ENCODE data around the gene TRPM3. TPM values are rescaled to one million over a fixed set of nuclear protein-coding genes. Genes with fewer than 3 reads are reported as not detected.

The TRPM3 gene
- total and polyA plus RNA-seq, 9 of the 15 experiments (the other 6 are each of a cell fraction or from before 2014, with no cell fraction given), result 0.04 TPM; not detected in 8

GRCh38 chr9:70933321-70933720 is 188.1 kb downstream of the TRPM3 start:
- H2AFZ ChIP-seq (ENCODE audit: low read depth, low read length), result no peak overlapping the region
- ChIA-PET POLR2A (no interaction called here), CTCF (ENCODE audit: low intra/inter-chr PET ratio) (no interaction called here)
- H3K9me1 ChIP-seq (ENCODE audit: control insufficient read depth, insufficient read depth, low read length), result no peaks in the 10 kb centered on the region
- no peak overlapping the region for H3K4me2 ChIP-seq (ENCODE audit: insufficient read depth, low read length)
- FAIRE-seq (no peak), ATAC-seq (no peak), DNase-seq (ENCODE audit: extremely low read depth in 1 of 4, low spot score in 3 of 4) (no peak)
- no peaks in the 10 kb centered on the region for H3K79me2 ChIP-seq (ENCODE audit: control insufficient read depth, insufficient read depth, low read length)
- H3K4me3 ChIP-seq, result no peak overlapping the region
- 0% methylated on average over 1 of the region's 1 CpG for WGBS (ENCODE audit: insufficient coverage, low coverage, missing lambda C conversion rate)
- TF ChIP-seq NR3C1 (CRISPR knock-in tag; IDR thresholded peaks at IDR 0.05) (no peak), SPI1 (IDR thresholded peaks at IDR 0.05; ENCODE audit: borderline replicate concordance, low read depth, low read length) (no peak), ZNF324 (CRISPR knock-in tag; IDR thresholded peaks at IDR 0.05) (no peak), PCBP2 (IDR thresholded peaks at IDR 0.05; ENCODE audit: low read depth, low read length, poor library complexity, severe bottlenecking) (no peak), ZEB2 (IDR thresholded peaks at IDR 0.05) (no peak), ZFPM2 (CRISPR knock-in tag; IDR thresholded peaks at IDR 0.05) (no peak), PRMT5 (CRISPR knock-in tag; IDR thresholded peaks at IDR 0.05) (no peak), PTBP1 (IDR thresholded peaks at IDR 0.05; ENCODE audit: low read depth, low read length) (no peak), SAP30 (IDR thresholded peaks at IDR 0.05; ENCODE audit: borderline replicate concordance, insufficient read depth, low read depth, low read length, poor library complexity, severe bottlenecking) (no peak), MCM3 (IDR thresholded peaks at IDR 0.05) (no peak), YBX1 (IDR thresholded peaks at IDR 0.05) (no peak), ZNF253 (CRISPR knock-in tag; conservative IDR thresholded peaks at IDR 0.05) (no peak), RFX5 (IDR thresholded peaks at IDR 0.05; ENCODE audit: low read depth, low read length) (no peak), BHLHE40 (IDR thresholded peaks at IDR 0.05; ENCODE audit: low read length) (no peak), PPARD (CRISPR knock-in tag; IDR thresholded peaks at IDR 0.05) (no peak), NR2C2 (CRISPR knock-in tag; IDR thresholded peaks at IDR 0.05) (no peak), NR2C2 (tag; IDR thresholded peaks at IDR 0.05) (no peak), ZC3H11A (IDR thresholded peaks at IDR 0.05; ENCODE audit: low read depth, low read length) (no peak), ZNF76 (CRISPR knock-in tag; IDR thresholded peaks at IDR 0.05; ENCODE audit: borderline replicate concordance) (no peak)
- TF ChIP-seq, protein P1, sequence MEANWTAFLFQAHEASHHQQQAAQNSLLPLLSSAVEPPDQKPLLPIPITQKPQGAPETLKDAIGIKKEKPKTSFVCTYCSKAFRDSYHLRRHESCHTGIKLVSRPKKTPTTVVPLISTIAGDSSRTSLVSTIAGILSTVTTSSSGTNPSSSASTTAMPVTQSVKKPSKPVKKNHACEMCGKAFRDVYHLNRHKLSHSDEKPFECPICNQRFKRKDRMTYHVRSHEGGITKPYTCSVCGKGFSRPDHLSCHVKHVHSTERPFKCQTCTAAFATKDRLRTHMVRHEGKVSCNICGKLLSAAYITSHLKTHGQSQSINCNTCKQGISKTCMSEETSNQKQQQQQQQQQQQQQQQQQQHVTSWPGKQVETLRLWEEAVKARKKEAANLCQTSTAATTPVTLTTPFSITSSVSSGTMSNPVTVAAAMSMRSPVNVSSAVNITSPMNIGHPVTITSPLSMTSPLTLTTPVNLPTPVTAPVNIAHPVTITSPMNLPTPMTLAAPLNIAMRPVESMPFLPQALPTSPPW (CRISPR knock-in tag; IDR thresholded peaks at IDR 0.05), result no peak
- no peaks in the 10 kb centered on the region for H3K36me3 ChIP-seq (ENCODE audit: control insufficient read depth, insufficient read depth, low read length)
- no peaks in the 10 kb centered on the region for H3K4me1 ChIP-seq (replicated peaks in 1 of 2; ENCODE audit: control insufficient read depth in 2 of 2, insufficient read depth in 2 of 2, low read length in 2 of 2)
- H3K9me3 ChIP-seq (replicated peaks; ENCODE audit: control insufficient read depth, insufficient read depth, low read depth, low read length), result no peaks in the 10 kb centered on the region
- no peaks in the 10 kb centered on the region for H4K20me1 ChIP-seq (replicated peaks; ENCODE audit: control insufficient read depth, insufficient read depth, low read length)
- no peak overlapping the region for H3K27ac ChIP-seq (ENCODE audit: extremely low read depth, low read depth, low read length)
- no peaks in the 10 kb centered on the region for H3K27me3 ChIP-seq (ENCODE audit: control insufficient read depth in 2 of 2, insufficient read depth in 2 of 2, low read length in 2 of 2)
- no TSS peak for BruUV-seq (replicated peaks)
- H3K9ac ChIP-seq (ENCODE audit: insufficient read depth in 1 of 2, low read depth in 2 of 2, low read length in 2 of 2), result no peak overlapping the region
- in situ Hi-C loops (cut with MboI), result no loop called here
- intact Hi-C loops (cut with micrococcal nuclease), result no loop called here

Measured in K562 (cell line).